HG02759 (cell line): Measurements from ENCODE around the gene PRDM11.
A peak's percentile ranks its signal among the peaks of the same experiment; 100 is the strongest.

Source experiments
- ATAC-seq: cut with Tn5 transposase; IDR thresholded peaks from one replicate; pipeline ENCODE4 v1.9.1; 2021; ENCODE audit warnings: mild to moderate bottlenecking, moderate library complexity; ENCODE audit not compliant: unreplicated experiment

The PRDM11 gene

DNA sequence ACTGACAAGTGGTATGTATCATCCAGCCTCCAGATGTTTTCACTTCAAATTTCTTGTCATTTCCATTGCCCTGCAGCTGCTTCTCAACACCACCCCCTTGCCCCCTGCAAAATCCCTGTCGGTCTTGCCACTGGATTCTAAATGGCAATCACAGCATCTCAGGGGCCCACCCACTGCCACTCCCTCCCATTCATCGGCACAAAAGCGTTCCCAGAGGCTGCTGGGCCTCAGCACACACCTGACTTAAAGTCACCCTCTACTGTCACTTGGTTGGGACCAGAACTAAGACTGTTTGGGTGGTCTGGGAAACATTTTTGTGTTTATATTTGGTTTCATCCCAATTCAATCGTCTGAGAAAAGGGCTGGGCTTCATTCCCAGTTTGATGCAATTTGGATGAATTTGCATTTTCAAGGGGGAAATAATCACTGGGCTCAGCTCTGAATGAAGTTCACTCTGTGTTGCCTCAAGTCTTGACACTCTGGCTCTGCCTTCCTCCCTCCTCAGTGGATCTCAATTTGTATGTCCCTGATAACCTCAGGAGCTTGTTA, 112.6 kb downstream of the PRDM11 start:
- ATAC-seq = no peak

DNA sequence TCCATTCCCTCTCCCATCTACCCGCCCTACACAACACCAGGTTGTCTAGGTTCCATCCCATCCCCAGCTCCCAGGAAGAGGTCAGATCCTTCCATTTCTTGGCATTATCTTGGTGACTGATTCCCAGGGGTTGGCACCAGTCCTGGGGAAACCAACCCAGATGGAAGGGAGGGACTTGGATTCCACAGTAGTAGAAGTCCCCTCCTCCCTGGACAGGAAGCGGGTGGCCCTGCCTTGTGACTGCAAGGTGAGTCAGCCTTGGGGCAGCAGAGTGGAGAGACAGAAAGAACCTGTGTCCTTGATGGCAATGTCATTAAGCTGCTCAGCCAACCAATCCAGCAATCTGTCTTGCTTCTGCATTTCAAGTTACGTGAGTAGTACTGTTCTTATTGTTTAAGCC, 113.2 kb downstream of the PRDM11 start:
- no peak for ATAC-seq

DNA sequence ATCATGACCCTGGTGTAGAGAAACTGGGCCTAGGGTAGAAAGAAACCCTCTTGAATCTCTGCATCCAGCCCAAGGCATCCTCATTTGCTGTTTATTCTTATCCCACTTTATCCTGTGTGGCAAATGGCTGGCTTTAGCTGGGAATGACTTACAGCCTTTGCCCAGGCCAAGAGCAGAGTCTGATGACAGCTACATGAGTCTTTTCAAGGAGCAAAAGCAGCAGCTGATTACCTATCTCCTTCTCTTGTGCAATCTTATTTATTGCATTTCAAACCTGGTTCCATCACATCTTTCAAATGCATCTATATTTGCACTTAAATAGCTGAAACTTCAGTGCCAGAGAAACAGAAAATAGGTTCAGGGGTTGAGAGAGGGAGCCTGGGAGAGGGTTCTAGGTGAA, 113.6 kb downstream of the PRDM11 start:
- ATAC-seq = no peak

DNA sequence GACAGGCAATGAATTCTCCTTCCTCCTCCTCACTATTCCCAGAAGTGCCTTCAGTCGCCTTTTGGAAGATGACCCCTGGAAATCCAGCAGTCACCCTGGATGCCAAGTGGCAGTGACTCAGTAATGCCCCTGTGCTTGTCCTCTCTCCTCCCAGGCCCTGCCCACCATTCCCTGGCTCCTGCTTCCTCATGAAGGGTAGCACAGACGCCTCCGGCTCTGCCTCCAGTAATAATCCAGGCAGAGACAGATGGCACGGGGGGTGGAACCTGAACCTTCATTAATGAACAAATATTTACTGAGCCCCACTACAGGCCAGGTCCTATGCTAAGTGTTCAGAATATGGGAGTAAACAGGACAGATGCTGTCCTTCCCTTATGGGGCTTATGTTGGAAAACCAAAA, 116.5 kb downstream of the PRDM11 start:
- no peak for ATAC-seq

DNA sequence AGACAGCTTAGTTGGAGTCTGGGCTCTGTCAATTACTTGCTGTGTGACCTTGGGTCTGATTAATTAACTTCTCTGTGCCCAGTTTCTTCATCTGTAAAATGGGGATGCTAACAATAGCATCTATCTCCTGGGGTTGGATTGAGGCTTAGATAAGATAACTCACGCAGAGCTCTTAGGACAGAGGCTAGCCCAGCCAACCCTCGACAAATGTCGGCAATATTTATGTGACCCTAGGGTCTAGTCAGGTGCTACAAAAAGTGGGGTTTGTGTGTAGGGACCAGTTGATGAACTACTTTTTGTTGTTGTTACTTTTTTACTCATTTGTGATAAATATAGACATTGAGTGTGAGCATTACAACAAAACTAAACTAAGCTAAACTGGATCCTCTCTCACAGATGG, 117.3 kb downstream of the PRDM11 start:
- no peak for ATAC-seq

DNA sequence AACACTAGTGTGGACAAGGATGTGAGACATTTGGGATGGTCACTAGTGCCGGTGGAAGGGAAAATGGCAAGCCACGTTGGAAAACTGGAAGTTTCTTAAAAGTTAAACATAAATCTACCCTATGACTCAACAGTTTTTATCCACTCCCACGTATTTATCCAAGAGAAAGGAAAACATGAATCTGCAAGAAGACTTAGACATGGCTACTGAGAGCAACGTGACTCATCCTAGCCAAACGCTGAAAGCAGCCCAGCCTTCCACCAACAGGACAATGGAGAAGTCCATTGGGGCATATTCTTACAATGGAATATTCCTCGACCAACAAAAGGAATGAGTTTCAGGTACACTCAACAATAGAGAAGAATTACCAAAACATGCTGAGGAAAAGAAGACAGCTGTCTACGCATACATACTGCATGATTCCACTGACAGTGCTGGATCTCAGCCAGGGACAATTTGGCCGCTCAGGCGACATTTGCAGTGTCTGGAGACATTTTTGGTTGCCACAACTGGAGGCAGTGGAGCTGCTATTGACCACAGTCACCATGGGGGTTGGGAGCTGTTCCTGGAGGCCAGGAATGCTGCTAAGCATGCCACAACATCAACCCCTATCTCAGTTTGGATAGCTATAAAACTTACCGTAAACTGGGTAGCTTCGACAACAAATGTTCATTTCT, 118.5 kb downstream of the PRDM11 start:
- no peak for ATAC-seq

DNA sequence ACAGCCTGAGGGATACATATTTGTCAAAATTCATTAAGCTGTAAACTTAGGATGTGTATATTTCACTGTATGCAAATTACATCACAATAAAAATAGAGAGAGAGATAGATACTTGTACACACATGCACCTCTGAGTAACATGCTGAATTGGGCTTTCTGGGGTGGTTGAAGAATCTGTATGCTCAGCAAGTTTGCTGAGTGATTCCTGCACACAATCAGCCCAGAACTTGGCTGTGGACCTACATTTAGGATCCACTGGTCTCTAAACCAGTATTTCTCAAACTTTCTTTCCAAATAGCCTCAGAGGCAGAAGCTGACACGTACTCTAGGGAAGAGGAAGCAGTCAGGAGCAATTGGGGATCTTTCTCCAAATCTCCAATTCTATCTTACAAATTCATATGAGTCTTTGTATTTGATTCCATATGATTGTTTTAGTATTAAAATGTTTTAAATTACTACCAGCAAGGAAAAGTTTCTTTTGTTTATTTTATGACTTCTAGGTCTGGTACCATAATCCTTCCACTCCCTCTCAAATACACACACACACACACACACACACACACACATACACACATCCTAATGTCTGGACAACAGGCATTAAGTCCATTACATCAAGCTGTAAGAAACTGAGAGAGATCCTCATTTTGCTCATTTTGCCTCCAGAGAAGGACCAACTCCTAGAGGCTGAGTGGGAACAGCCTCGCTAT, 119.7 kb downstream of the PRDM11 start:
- no peak for ATAC-seq

DNA sequence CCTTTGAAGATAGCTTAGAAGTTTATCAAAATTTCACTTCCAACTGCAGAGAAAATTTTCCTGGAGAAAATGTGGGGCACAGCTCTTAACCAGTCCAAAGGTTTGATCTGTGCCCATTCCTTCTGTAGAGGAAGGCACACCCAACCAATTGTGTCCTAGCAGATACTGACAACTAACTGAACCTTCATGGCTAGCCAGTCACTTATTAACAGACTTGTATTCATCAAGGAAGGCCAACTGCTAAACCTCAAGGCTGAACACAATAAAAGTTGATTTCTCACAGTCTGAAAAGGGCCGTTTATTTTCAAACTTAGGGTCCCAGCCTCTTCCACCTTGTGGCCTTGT, 120.2 kb downstream of the PRDM11 start:
- ATAC-seq = no peak

DNA sequence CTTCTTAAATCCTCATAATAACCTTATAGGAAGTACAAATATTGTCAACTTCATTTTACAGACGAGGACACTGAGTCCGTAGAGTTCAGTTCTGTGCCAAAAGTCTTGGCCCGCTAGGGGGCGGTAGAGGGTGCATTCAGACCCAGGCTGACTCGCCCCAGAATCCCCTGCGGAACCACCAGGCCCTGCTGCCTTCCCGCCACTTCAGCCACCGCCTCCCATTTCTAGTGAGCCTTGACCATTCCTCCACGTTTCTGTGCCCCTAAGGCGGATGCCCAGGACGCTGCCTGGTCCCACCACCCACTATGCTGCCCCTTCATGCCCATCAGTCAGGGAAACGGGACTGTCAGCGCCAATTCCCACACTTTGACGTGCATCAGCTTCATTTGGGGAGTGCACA, 120.6 kb downstream of the PRDM11 start:
- no peak for ATAC-seq

DNA sequence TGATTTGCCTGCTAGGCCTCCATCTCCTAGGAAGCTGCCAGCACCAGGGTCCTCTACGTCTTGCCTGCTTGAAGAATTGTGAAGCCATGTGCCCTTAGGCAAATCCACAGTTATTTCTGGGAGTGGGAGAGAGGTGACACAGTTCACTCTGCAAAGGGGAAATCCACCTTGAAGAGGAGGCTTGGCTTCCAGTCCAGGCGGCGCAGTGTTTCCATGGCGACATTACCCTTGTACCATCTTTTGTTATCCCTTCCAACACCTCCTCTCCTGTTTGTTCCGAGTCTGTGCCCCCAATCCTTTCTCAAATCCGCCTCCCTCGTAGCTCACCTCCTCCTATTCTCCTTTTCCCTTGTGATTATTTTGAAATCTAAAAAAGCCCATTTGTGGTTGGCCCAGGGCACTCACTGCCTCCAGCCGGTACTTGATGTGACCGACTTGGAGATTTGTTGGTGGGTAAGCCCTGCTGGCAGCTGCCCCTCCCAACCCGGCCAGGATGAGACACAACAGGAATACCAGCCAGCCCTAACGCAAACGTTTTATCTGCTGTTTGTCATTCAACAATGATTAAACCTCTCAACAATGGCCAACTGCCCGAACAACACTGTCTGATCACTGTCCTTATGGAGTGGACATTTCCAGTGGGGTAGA, 121.3 kb downstream of the PRDM11 start:
- ATAC-seq = no peak

DNA sequence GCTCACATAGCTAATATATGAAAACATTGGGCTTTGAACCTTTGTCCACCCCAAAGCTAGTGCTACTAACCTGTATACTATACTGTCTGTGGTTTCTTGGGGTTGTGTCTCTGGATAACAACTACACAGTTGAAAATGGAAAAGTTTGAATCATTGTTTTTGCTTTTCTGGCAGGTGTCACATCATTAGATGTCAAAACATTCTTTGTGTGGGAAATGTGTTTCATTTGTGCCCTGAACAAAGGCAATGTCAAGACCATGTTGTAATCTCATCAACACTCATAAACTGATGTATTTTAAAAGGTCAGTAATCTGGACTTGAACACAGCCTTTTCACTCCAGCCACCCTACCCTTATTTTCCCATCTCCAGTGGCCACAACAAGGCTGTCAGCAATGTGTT, 123.2 kb downstream of the PRDM11 start:
- no peak for ATAC-seq

DNA sequence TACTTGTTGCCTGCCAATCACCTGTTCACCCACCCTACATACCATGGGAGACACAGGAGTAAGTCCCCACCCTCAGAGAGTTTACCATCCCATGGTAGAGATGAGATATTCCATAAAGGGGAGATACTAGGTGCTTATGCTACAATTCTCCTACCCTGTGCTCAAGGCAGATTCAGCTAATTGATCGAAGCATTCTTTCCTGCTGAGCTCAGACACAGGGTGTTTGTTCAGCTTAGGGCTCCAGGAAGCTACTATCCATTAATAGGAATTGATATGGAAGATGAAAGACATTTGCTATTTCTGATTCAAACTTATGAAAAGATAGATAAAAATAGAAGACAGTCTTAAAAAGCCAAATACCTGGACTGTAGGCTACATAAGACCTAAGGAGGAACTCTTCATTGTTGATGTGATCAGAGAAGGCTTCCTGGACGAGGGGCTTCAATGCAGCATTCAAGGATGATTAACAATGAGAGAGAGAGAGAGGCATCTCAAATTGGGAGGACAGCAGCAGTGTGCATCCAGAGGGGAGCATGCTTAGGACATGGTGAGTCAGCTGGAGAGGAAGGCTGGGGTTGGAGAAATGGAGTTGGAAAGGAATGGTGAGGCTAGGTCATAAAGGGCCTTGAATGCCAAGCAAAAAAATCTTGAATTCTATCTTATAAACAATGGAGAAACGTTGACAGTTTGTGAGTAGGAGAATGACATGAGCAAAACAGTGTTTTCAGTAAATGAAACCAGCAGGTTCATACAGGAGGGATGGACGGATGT, 124.7 kb downstream of the PRDM11 start:
- ATAC-seq = no peak

DNA sequence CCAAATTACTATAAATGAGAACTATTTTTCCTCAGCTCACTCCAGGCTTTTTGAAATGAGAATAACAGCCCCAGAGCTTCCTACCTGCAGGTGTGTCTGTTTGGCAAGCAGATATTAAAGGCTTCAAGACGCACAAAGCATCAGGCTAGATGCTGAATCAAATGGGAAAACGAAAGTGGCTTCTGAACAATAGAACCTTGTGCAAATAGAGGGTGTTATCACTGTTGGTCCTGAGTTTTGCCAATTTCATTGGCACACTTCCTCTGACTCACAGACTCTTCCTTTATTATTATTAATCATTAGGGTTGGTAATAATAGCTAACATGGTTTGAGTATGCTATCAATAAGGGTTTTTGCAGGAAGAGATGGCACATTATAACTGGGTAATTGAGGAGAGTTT, 126.3 kb downstream of the PRDM11 start:
- ATAC-seq = no peak

DNA sequence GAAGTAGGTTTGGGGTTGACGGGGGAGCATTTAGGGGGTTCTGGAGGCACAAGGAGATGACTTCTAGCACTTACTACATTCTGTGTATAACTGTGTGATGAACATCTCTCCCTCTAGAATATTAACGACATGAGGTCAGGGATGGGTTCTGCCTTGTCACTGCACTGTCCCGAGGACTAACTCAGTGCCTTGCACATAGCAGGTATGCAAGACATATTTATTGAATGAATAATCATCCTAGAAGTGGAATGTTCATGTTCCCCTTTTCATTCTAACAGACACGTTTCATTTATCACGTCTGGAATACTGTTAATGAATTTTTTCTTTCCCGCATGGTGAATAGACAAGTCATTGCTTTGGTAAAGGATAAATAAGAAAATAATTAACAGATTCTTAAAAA, 127.1 kb downstream of the PRDM11 start:
- no peak for ATAC-seq

DNA sequence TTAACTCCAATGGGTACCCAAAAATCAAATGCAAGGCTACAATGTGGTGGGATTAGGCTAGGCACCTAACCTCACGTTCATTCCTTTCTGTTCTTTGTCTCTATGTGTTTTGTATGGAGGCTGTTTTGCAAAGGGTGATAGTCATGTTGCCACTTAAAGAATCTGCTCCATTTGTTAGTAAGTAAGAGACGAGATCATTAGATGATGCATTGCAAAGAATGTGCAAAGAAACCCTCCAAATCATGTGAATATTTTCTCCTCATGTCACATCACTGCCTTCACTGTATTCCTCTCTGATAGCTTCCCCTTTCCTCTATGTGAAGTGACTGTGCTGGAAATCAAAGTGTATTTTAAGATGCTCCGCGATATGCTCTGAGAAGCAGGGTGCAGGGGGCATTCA, 127.8 kb downstream of the PRDM11 start:
- ATAC-seq = no peak

DNA sequence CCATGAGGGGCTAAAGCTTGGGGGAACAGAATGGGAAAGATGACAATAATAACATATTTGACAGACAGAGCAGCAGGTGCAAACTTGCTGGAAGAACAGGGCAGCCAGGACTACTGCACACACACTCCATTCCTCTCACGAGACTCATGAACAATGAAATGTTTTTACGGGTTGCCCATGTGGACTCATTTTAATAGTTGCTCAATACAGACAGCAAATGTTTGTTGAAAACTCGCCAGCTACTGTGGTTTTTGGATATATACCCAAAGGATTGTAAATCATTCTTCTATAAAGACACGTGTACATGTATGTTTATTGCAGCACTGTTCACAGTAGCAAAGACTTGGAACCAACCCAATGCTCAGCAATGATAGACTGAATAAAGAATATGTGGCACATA, 129.4 kb downstream of the PRDM11 start:
- no peak for ATAC-seq

DNA sequence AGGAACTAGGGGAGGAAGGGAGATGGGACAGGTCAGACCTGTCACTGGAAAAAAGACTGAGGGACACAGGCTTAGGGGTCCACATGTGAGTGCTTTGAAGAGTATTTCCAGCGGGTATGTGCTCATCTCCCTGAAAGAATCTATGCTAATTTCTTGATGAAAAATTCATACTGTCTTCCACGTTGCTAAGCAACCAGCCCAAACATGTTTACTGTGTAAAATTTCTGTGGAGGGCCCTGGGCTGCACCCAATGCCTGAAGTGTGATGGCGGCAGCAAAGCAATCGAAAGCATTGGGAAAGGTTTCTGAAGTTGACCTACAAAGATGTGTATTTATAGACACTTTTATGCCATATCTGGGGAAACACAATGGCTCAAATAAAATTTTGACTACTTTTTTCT, 132.3 kb downstream of the PRDM11 start:
- no peak for ATAC-seq

DNA sequence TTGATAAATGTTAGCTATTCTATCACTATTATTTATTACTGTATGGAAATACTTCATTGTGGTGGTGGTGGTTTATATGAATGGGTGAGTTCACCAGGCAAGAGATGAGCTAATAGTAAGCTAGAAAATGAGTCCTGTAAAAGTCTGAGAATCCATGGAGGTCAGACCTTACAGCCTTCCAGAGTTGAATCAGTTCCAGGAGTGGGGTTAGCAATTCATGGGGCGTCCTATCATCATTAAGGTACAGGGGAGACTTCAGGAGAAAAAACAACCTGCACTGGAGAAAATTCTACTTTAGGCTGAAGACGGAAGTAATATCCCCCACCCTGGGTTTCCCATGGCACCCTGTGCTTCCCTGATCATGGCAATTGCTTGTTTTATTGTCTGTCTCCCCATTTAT, 133.2 kb downstream of the PRDM11 start:
- ATAC-seq = no peak

DNA sequence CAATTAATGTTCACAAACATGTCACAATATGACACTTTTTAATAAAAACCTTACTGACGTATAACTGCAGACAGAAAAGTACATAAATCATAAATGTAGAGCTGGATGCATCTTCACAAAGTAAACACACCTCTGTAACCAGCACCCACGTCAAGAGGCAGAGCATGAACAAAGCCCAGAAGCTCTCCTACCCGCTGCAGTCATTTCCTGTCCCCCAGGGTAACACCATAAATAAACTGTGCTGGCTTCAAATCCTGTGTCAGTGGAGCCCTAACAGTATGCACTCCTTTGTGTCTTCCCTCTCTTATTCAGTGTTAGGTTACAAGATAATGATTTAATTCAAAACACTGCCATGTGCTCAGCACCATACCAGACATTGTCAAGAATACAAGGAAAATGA, 134.0 kb downstream of the PRDM11 start:
- ATAC-seq = peak; percentile 65

DNA sequence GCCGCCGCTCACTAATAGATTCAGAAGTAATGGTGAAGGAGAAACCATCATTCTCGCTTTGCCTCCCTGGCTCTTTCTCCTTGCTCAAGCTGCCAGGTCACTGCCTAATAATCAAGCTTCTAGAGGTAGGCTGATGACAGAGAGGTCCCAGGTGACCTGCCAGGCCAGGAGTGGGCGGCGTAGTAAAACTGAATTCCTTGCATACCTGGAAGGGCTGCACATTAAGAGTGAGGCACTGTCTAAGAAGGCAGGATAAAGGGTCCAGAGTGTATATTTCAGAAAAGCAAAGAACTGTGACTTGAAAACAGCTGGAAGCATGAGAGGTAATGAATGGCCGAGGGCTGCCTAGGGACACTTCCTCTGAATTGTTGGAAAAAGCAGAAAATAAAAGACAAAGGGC, 135.6 kb downstream of the PRDM11 start:
- no peak for ATAC-seq
